ENCODE measurements around the gene ATF7. TPM values are rescaled to one million over a fixed set of nuclear protein-coding genes. Genes with fewer than 3 reads are reported as not detected.

Gene ATF7
- total RNA-seq (ENCODE audit: low replicate concordance), result 28.5 and 42.2 TPM in 2 replicates
- long read RNA-seq, partial matches to known transcripts, result 0 of 9 reads
- long read RNA-seq, other reads (novel, unspliced or antisense), result 6 of 9 reads

GRCh38 chr12:53625946-53626701 lies at the start of gene ATF7:
TSS of gene ATF7 (minus strand) at chr12:53626382. CDS start at chr12:53601000, 25,382 bp downstream.
- no peak for TF ChIP-seq CTCF (conservative IDR thresholded peaks at IDR 0.05)
- no peaks in the 10 kb centered on the region for H3K27me3 Mint-ChIP-seq
- H3K36me3 Mint-ChIP-seq, result peaks cover 3% of the 10 kb centered on the region
- H3K4me3 Mint-ChIP-seq, result peak within 1 kb of the TSS; percentile 98
- peaks cover 28% of the 10 kb centered on the region for H3K4me1 Mint-ChIP-seq (ENCODE audit: unreplicated experiment)
- peak within 1 kb of the TSS; percentile 95 for H3K27ac Mint-ChIP-seq
- DNase-seq (ENCODE audit: extremely low spot score, unreplicated experiment), result peak; percentile 99
- no peaks in the 10 kb centered on the region for H3K9me3 Mint-ChIP-seq

- H3K4me1 Mint-ChIP-seq (ENCODE audit: unreplicated experiment), result peaks cover 17% of the 10 kb centered on the region
- no peaks in the 10 kb centered on the region for H3K9me3 Mint-ChIP-seq
- peaks cover 24% of the 10 kb centered on the region for H3K27me3 Mint-ChIP-seq
- peak overlapping the region; percentile 97 for H3K4me3 Mint-ChIP-seq
- DNase-seq (ENCODE audit: extremely low spot score, unreplicated experiment), result no peak
- H3K36me3 Mint-ChIP-seq, result peaks cover 12% of the 10 kb centered on the region
- TF ChIP-seq CTCF (conservative IDR thresholded peaks at IDR 0.05), result no peak
- peak overlapping the region; percentile 98 for H3K27ac Mint-ChIP-seq
Measured at GRCh38 chr12:53674977-53675700, 49.0 kb upstream of the ATF7 start.

GRCh38 chr12:53670971-53671370 lies 44.8 kb upstream of the ATF7 start:
- Mint-ChIP-seq H3K36me3 (peaks cover 27% of the 10 kb centered on the region), H3K27ac (no peak overlapping the region)
- TF ChIP-seq CTCF (conservative IDR thresholded peaks at IDR 0.05), result no peak

GRCh38 chr12:53670308-53670707 lies 44.1 kb upstream of the ATF7 start:
- Mint-ChIP-seq H3K36me3 (peaks cover 33% of the 10 kb centered on the region), H3K4me3 (no peak overlapping the region), H3K27ac (no peak overlapping the region), H3K4me1 (ENCODE audit: unreplicated experiment) (no peaks in the 10 kb centered on the region), H3K27me3 (no peaks in the 10 kb centered on the region), H3K9me3 (no peaks in the 10 kb centered on the region)
- TF ChIP-seq CTCF (conservative IDR thresholded peaks at IDR 0.05), result no peak
- DNase-seq (ENCODE audit: extremely low spot score, unreplicated experiment), result no peak

More at GRCh38 chr12:53670971-53671370, 44.8 kb upstream of the ATF7 start:
- peaks cover under 1% of the 10 kb centered on the region for H3K27me3 Mint-ChIP-seq
- H3K9me3 Mint-ChIP-seq, result no peaks in the 10 kb centered on the region
- no peak overlapping the region for H3K4me3 Mint-ChIP-seq
- no peaks in the 10 kb centered on the region for H3K4me1 Mint-ChIP-seq (ENCODE audit: unreplicated experiment)
- DNase-seq (ENCODE audit: extremely low spot score, unreplicated experiment), result no peak

GRCh38 chr12:53667080-53667479 lies 40.9 kb upstream of the ATF7 start:
- DNase-seq (ENCODE audit: extremely low spot score, unreplicated experiment), result no peak
- H3K27me3 Mint-ChIP-seq, result no peaks in the 10 kb centered on the region
- no peak for TF ChIP-seq CTCF (conservative IDR thresholded peaks at IDR 0.05)
- H3K9me3 Mint-ChIP-seq, result no peaks in the 10 kb centered on the region
- peaks cover 46% of the 10 kb centered on the region for H3K36me3 Mint-ChIP-seq
- H3K4me1 Mint-ChIP-seq (ENCODE audit: unreplicated experiment), result no peaks in the 10 kb centered on the region
- H3K4me3 Mint-ChIP-seq, result no peak overlapping the region
- no peak overlapping the region for H3K27ac Mint-ChIP-seq
